SK-N-SH (cell line): ENCODE measurements around the gene CYP46A1. TPM values are rescaled to one million over a fixed set of nuclear protein-coding genes. Genes with fewer than 3 reads are reported as not detected.
"Not testable (repeated sequence)": the region's sequence is repeated elsewhere in the genome, so short reads cannot be mapped to it uniquely, and the experiment has no call there.

ENCODE experiments used
- CTCF ChIA-PET: fragments of 300-600, 350-600 bp; formaldehyde crosslinking; extraction: SDS; loops from one replicate; lab custom pipeline; 2021; lab: Yijun Ruan, JAX
- POLR2A ChIA-PET: fragments of 350-600 bp; sonication (Branson Sonifier 250); formaldehyde crosslinking; extraction: SDS; loops from one replicate; lab custom pipeline; 2020; ENCODE audit warnings: antibody characterized with exemption, inconsistent platforms; lab: Yijun Ruan, JAX
- DNase-seq: peaks from one replicate; pipeline ENCODE4 v3.0.0; 2012
- H2AFZ ChIP-seq: fragments of 200-600 bp; sonication (generic); 2 replicates; pipeline ENCODE4 v1.8.1; 2016; ENCODE audit warnings: antibody characterized with exemption, mild to moderate bottlenecking, low read depth
- H3F3A ChIP-seq: fragments of 200-600 bp; sonication (generic); replicated peaks from 2 replicates; pipeline ENCODE3; 2016; ENCODE audit warnings: antibody characterized with exemption, mild to moderate bottlenecking; ENCODE audit not compliant: insufficient read depth
- H3K27ac ChIP-seq, 2 experiments: fragments of 200-500 bp in 1 of 2; fragments of 200-600 bp in 1 of 2; sonication (Bioruptor generic) in 1 of 2; sonication (generic), shearing (Covaris generic) in 1 of 2; 2 replicates each; pipeline versions ENCODE4 v1.5.1 to v1.6.1; 2014 to 2016; ENCODE audit warnings: low read depth in 2 of 2, inconsistent platforms in 1 of 2, low read length in 1 of 2, mild to moderate bottlenecking in 1 of 2, mixed read lengths in 1 of 2
- H3K27me3 ChIP-seq: fragments of 200-600 bp; sonication (generic), shearing (Covaris generic); 2 replicates; pipeline ENCODE4 v1.6.1; 2016; ENCODE audit warnings: mixed run types; ENCODE audit not compliant: insufficient read depth
- H3K36me3 ChIP-seq, 2 experiments: fragments of 200-500 bp in 1 of 2; fragments of 200-600 bp in 1 of 2; sonication (Bioruptor generic) in 1 of 2; sonication (generic) in 1 of 2; replicated peaks in 1 of 2; 2 replicates each; pipeline versions ENCODE3 to v1.5.1; 2014 to 2016; ENCODE audit warnings: low read length in 1 of 2, mild to moderate bottlenecking in 1 of 2; ENCODE audit not compliant: insufficient read depth in 2 of 2, control insufficient read depth in 1 of 2
- H3K4me1 ChIP-seq, 2 experiments: fragments of 200-500 bp in 1 of 2; fragments of 200-600 bp in 1 of 2; sonication (Bioruptor generic) in 1 of 2; sonication (generic), shearing (Covaris generic) in 1 of 2; 2 replicates each; pipeline versions ENCODE4 v1.5.1 to v1.6.1; 2014 to 2016; ENCODE audit warnings: low read depth in 1 of 2, low read length in 1 of 2, mixed run types in 1 of 2; ENCODE audit not compliant: insufficient read depth in 2 of 2, control insufficient read depth in 1 of 2
- H3K4me2 ChIP-seq: fragments of 200-600 bp; sonication (generic), shearing (Covaris generic); 2 replicates; pipeline ENCODE4 v1.6.1; 2017; ENCODE audit warnings: mixed run types
- H3K4me3 ChIP-seq, 2 experiments: fragments of 200-500 bp in 1 of 2; fragments of 200-600 bp in 1 of 2; sonication (Bioruptor generic) in 1 of 2; sonication (generic), shearing (Covaris generic) in 1 of 2; 2 replicates each; pipeline versions ENCODE4 v1.5.1 to v1.8.1; 2014 to 2016; ENCODE audit warnings: low read depth in 2 of 2, inconsistent platforms in 1 of 2, low read length in 1 of 2, mild to moderate bottlenecking in 1 of 2, mixed read lengths in 1 of 2, moderate library complexity in 1 of 2
- H3K79me2 ChIP-seq: fragments of 200-600 bp; sonication (generic); 2 replicates; pipeline ENCODE4 v1.8.1; 2017; ENCODE audit warnings: mild to moderate bottlenecking; ENCODE audit not compliant: insufficient read depth
- H3K9ac ChIP-seq: fragments of 200-600 bp; sonication (generic); 2 replicates; pipeline ENCODE4 v1.6.1; 2017; ENCODE audit warnings: mixed run types
- H3K9me2 ChIP-seq: fragments of 200-600 bp; sonication (generic); 2 replicates; pipeline ENCODE4 v1.6.1; 2017; ENCODE audit warnings: mixed run types
- H3K9me3 ChIP-seq: fragments of 200-600 bp; sonication (generic); 2 replicates; pipeline ENCODE4 v1.6.1; 2017; ENCODE audit warnings: mixed run types, mild to moderate bottlenecking, moderate library complexity
- H4K20me1 ChIP-seq: fragments of 200-600 bp; sonication (generic); 2 replicates; pipeline ENCODE4 v1.6.1; 2017; ENCODE audit warnings: mild to moderate bottlenecking, mixed run types; ENCODE audit not compliant: insufficient read depth
- CHD2 ChIP-seq: fragments of 150-350 bp; IDR thresholded peaks from 2 replicates; pipeline ENCODE4 v1.6.1; 2018; ENCODE audit warnings: low read length; ENCODE audit not compliant: partially characterized antibody
- ELF1 ChIP-seq: IDR thresholded peaks from 2 replicates; pipeline ENCODE4 v1.4.0; 2012
- FOXJ3 ChIP-seq: sonication (generic); formaldehyde crosslinking; IDR thresholded peaks from 2 replicates; pipeline ENCODE4 v1.5.1; 2020; ENCODE audit warnings: mild to moderate bottlenecking, missing genetic modification reagents
- GABPA ChIP-seq: IDR thresholded peaks from 2 replicates; pipeline ENCODE4 v1.4.0; 2012; ENCODE audit warnings: low read depth, mild to moderate bottlenecking
- IRF3 ChIP-seq: fragments of 150-350 bp; IDR thresholded peaks from 2 replicates; pipeline ENCODE4 v1.6.1; 2016; ENCODE audit warnings: mild to moderate bottlenecking, low read depth, low read length
- JUND ChIP-seq: IDR thresholded peaks from 2 replicates; pipeline ENCODE4 v1.4.0; 2012
- MEF2A ChIP-seq: IDR thresholded peaks from 2 replicates; pipeline ENCODE4 v1.4.0; 2012; ENCODE audit warnings: low read depth, borderline replicate concordance
- MXI1 ChIP-seq: IDR thresholded peaks from 2 replicates; pipeline ENCODE4 v1.6.1; 2012; ENCODE audit warnings: mild to moderate bottlenecking, low read depth, low read length, improper control_type of control experiment
- NFIC ChIP-seq: IDR thresholded peaks from 2 replicates; pipeline ENCODE4 v1.4.0; 2012; ENCODE audit warnings: borderline replicate concordance
- NRF1 ChIP-seq: IDR thresholded peaks from 2 replicates; pipeline ENCODE4 v1.6.1; 2012; ENCODE audit warnings: low read depth, mild to moderate bottlenecking, low read length
- RAD21 ChIP-seq: IDR thresholded peaks from 2 replicates; pipeline ENCODE4 v1.6.1; 2012; ENCODE audit warnings: mild to moderate bottlenecking, low read length
- RCOR1 ChIP-seq: fragments of 150-350 bp; IDR thresholded peaks from 2 replicates; pipeline ENCODE4 v1.6.1; 2017; ENCODE audit warnings: antibody characterized with exemption, low read length
- RFX5 ChIP-seq: IDR thresholded peaks from 2 replicates; pipeline ENCODE4 v1.6.1; 2012; ENCODE audit warnings: mild to moderate bottlenecking, improper control_type of control experiment, low read length
- RXRA ChIP-seq: IDR thresholded peaks from 2 replicates; pipeline ENCODE4 v1.4.0; 2012; ENCODE audit warnings: low read depth, mild to moderate bottlenecking, borderline replicate concordance
- SIN3A ChIP-seq: IDR thresholded peaks from 2 replicates; pipeline ENCODE4 v1.6.1; 2012; ENCODE audit warnings: low read depth, mild to moderate bottlenecking, low read length, moderate library complexity, borderline replicate concordance
- SMC3 ChIP-seq: IDR thresholded peaks from 2 replicates; pipeline ENCODE4 v1.6.1; 2012; ENCODE audit warnings: low read depth, low read length, improper control_type of control experiment
- TCF12 ChIP-seq: IDR thresholded peaks from 2 replicates; pipeline ENCODE4 v1.4.0; 2012
- TEAD4 ChIP-seq: IDR thresholded peaks from 2 replicates; pipeline ENCODE4 v1.4.0; 2012; ENCODE audit warnings: mild to moderate bottlenecking, borderline replicate concordance; ENCODE audit not compliant: insufficient read depth
- WGBS: methylation state at CpG from one replicate; pipeline ENCODE4 v1.1.6; 2017; ENCODE audit warnings: low lambda C conversion rate; 5-methylcytosine and 5-hydroxymethylcytosine counted together
- polyA plus RNA-seq, 3 experiments: library from polyadenylated mRNA; depleted of rRNA; stranded (reverse); fragments of >200 nt; gene quantifications; 2 replicates each; pipeline ENCODE4 v1.2.3, GENCODE V29; 2012

CYP46A1 gene
- polyA plus RNA-seq, 1 of the 3 experiments (the other 2 are of a cell fraction) = 0.30 TPM

- TF ChIP-seq CHD2 (no peak), SMC3 (no peak), ELF1 (no peak), MEF2A (no peak), IRF3 (no peak), SIN3A (no peak), FOXJ3 (no peak), RFX5 (no peak), NRF1 (no peak)
These were observed 24.8 kb upstream of the CYP46A1 start (continued) for GRCh38 chr14:99659333-99659741.

- ChIA-PET CTCF (no interaction called here), POLR2A (no interaction called here)
- Histone ChIP-seq H3K36me3 (no peaks in the 10 kb centered on the region), H3K4me1 (no peaks in the 10 kb centered on the region), H2AFZ (no peak overlapping the region), H3F3A (no peaks in the 10 kb centered on the region), H4K20me1 (no peaks in the 10 kb centered on the region), H3K9ac (no peak overlapping the region), H3K9me2 (no peaks in the 10 kb centered on the region), H3K27me3 (no peaks in the 10 kb centered on the region), H3K27ac (no peak overlapping the region), H3K4me3 (no peak overlapping the region), H3K4me2 (no peak overlapping the region), H3K9me3 (no peaks in the 10 kb centered on the region), H3K79me2 (no peaks in the 10 kb centered on the region)
- TF ChIP-seq RCOR1 = no peak
- no peak for TF ChIP-seq JUND
- no peak for DNase-seq
- 91% methylated on average over 29 of the region's 37 CpGs for WGBS
These were observed 24.0 kb upstream of the CYP46A1 start for GRCh38 chr14:99660006-99660566.

GRCh38 chr14:99660794-99661193 is 23.3 kb upstream of the CYP46A1 start:
- no peaks in the 10 kb centered on the region for H4K20me1 ChIP-seq
- no peaks in the 10 kb centered on the region for H3K79me2 ChIP-seq
- no peaks in the 10 kb centered on the region for H3K27me3 ChIP-seq
- no peak overlapping the region for H3K9ac ChIP-seq
- DNase-seq = no peak
- POLR2A ChIA-PET = no interaction called here
- no peaks in the 10 kb centered on the region for H3K9me2 ChIP-seq
- no peaks in the 10 kb centered on the region for H3K4me1 ChIP-seq
- no peak overlapping the region for H3K4me2 ChIP-seq
- H3K4me3 ChIP-seq = no peak overlapping the region
- CTCF ChIA-PET = interaction anchor here (1.3 kb wide), 1 partner anchor 225 kb away, joined by 4 read pairs; no protein-coding TSS in a partner anchor
- H3K9me3 ChIP-seq = no peaks in the 10 kb centered on the region
- WGBS = 92% methylated on average over 4 of the region's 4 CpGs
- no peak overlapping the region for H3K27ac ChIP-seq
- no peaks in the 10 kb centered on the region for H3K36me3 ChIP-seq
- no peak for TF ChIP-seq RXRA
- TF ChIP-seq TCF12 = no peak
- no peak for TF ChIP-seq NFIC
- no peak for TF ChIP-seq ELF1
- TF ChIP-seq RAD21 = no peak
- no peak for TF ChIP-seq TEAD4
- TF ChIP-seq MXI1 = no peak
- TF ChIP-seq GABPA = no peak
- H2AFZ ChIP-seq = no peak overlapping the region
- H3F3A ChIP-seq = no peaks in the 10 kb centered on the region

GRCh38 chr14:99661206-99661605 is 22.9 kb upstream of the CYP46A1 start:
- H3K9ac ChIP-seq, H3K4me2 ChIP-seq, H3K36me3 ChIP-seq, DNase-seq, H3K27me3 ChIP-seq, H3K9me3 ChIP-seq, H3K9me2 ChIP-seq, H3K79me2 ChIP-seq, H2AFZ ChIP-seq, H3K27ac ChIP-seq, H3K4me1 ChIP-seq, POLR2A ChIA-PET, H4K20me1 ChIP-seq, H3K4me3 ChIP-seq, H3F3A ChIP-seq: not testable (repeated sequence)
- CTCF ChIA-PET = interaction anchor here (1.3 kb wide), 1 partner anchor 224 kb away, joined by 4 read pairs; no protein-coding TSS in a partner anchor
